Measurements from ENCODE around the gene LYPLAL1.

LYPLAL1 gene

GRCh38 chr1:219128957-219129356 is 44.7 kb upstream of the LYPLAL1 start:
- H3K4me1 ChIP-seq (ENCODE audit: low read depth, poor library complexity, severe bottlenecking): no peaks in the 10 kb centered on the region
- no peak for TF ChIP-seq CTCF (conservative IDR thresholded peaks at IDR 0.05; ENCODE audit: low read depth, low read length)
- no peak overlapping the region for H3K4me3 ChIP-seq (IDR thresholded peaks at IDR 0.05; ENCODE audit: insufficient read depth, low read depth, low read length)
- H3K27ac ChIP-seq: no peak overlapping the region
- no peaks in the 10 kb centered on the region for H3K27me3 ChIP-seq (ENCODE audit: insufficient read depth, low read depth)
- no peaks in the 10 kb centered on the region for H3K79me2 ChIP-seq (ENCODE audit: insufficient read depth, low read depth)
- H3K9ac ChIP-seq: no peak overlapping the region
- no peaks in the 10 kb centered on the region for H3K36me3 ChIP-seq (ENCODE audit: insufficient read depth)
- H3K4me2 ChIP-seq: no peak overlapping the region
- H2AFZ ChIP-seq (ENCODE audit: low read depth): no peak overlapping the region
- H4K20me1 ChIP-seq (ENCODE audit: insufficient read depth): no peaks in the 10 kb centered on the region

- no peak for TF ChIP-seq CTCF (conservative IDR thresholded peaks at IDR 0.05; ENCODE audit: low read depth, low read length)
- no peak overlapping the region for H3K27ac ChIP-seq
These were observed 43.2 kb upstream of the LYPLAL1 start for GRCh38 chr1:219130366-219130935.

GRCh38 chr1:219132939-219133338 is 40.7 kb upstream of the LYPLAL1 start:
- no peak overlapping the region for H3K27ac ChIP-seq
- H3K4me2 ChIP-seq: no peak overlapping the region
- no peaks in the 10 kb centered on the region for H3K4me1 ChIP-seq (ENCODE audit: low read depth, poor library complexity, severe bottlenecking)
- H3K4me3 ChIP-seq (IDR thresholded peaks at IDR 0.05; ENCODE audit: insufficient read depth, low read depth, low read length): no peak overlapping the region
- H3K9ac ChIP-seq: no peak overlapping the region
- H4K20me1 ChIP-seq (ENCODE audit: insufficient read depth): no peaks in the 10 kb centered on the region
- TF ChIP-seq CTCF (conservative IDR thresholded peaks at IDR 0.05; ENCODE audit: low read depth, low read length): no peak
- no peaks in the 10 kb centered on the region for H3K79me2 ChIP-seq (ENCODE audit: insufficient read depth, low read depth)
- no peaks in the 10 kb centered on the region for H3K36me3 ChIP-seq (ENCODE audit: insufficient read depth)
- no peaks in the 10 kb centered on the region for H3K27me3 ChIP-seq (ENCODE audit: insufficient read depth, low read depth)
- H2AFZ ChIP-seq (ENCODE audit: low read depth): no peak overlapping the region

More at GRCh38 chr1:219130366-219130935, 43.2 kb upstream of the LYPLAL1 start:
- Histone ChIP-seq H3K4me1 (ENCODE audit: low read depth, poor library complexity, severe bottlenecking) (no peaks in the 10 kb centered on the region), H2AFZ (ENCODE audit: low read depth) (no peak overlapping the region), H3K36me3 (ENCODE audit: insufficient read depth) (no peaks in the 10 kb centered on the region), H4K20me1 (ENCODE audit: insufficient read depth) (no peaks in the 10 kb centered on the region), H3K79me2 (ENCODE audit: insufficient read depth, low read depth) (no peaks in the 10 kb centered on the region), H3K27me3 (ENCODE audit: insufficient read depth, low read depth) (no peaks in the 10 kb centered on the region), H3K4me3 (IDR thresholded peaks at IDR 0.05; ENCODE audit: insufficient read depth, low read depth, low read length) (no peak overlapping the region), H3K4me2 (no peak overlapping the region), H3K9ac (no peak overlapping the region)

GRCh38 chr1:219138747-219139146 is 34.9 kb upstream of the LYPLAL1 start:
- Histone ChIP-seq H3K4me2 (no peak overlapping the region), H4K20me1 (ENCODE audit: insufficient read depth) (no peaks in the 10 kb centered on the region), H3K27ac (no peak overlapping the region), H3K27me3 (ENCODE audit: insufficient read depth, low read depth) (no peaks in the 10 kb centered on the region), H3K4me3 (IDR thresholded peaks at IDR 0.05; ENCODE audit: insufficient read depth, low read depth, low read length) (no peak overlapping the region), H3K36me3 (ENCODE audit: insufficient read depth) (no peaks in the 10 kb centered on the region), H3K79me2 (ENCODE audit: insufficient read depth, low read depth) (no peaks in the 10 kb centered on the region), H3K9ac (no peak overlapping the region), H3K4me1 (ENCODE audit: low read depth, poor library complexity, severe bottlenecking) (no peaks in the 10 kb centered on the region), H2AFZ (ENCODE audit: low read depth) (no peak overlapping the region)
- TF ChIP-seq CTCF (conservative IDR thresholded peaks at IDR 0.05; ENCODE audit: low read depth, low read length): no peak

Measured in KMS-11 (cell line).